Progenitor cell of endocrine pancreas (in vitro differentiated cells): ENCODE results near the gene CNNM4. TPM values are rescaled to one million over a fixed set of nuclear protein-coding genes. Genes with fewer than 3 reads are reported as not detected.
A peak's percentile ranks its signal among the peaks of the same experiment; 100 is the strongest.
"Not testable (repeated sequence)": the region's sequence is repeated elsewhere in the genome, so short reads cannot be mapped to it uniquely, and the experiment has no call there.

Experiments
- DNase-seq: peaks from one replicate; pipeline ENCODE4 v3.0.0; 2021; ENCODE audit warnings: low spot score; ENCODE audit not compliant: unreplicated experiment
- H3K27ac Mint-ChIP-seq: 2 replicates; pipeline ENCODE4 v1.8.0; 2021; ENCODE audit warnings: mild to moderate bottlenecking, moderate library complexity, mixed read lengths
- H3K27me3 Mint-ChIP-seq: 2 replicates; pipeline ENCODE4 v1.8.0; 2021; ENCODE audit warnings: mixed read lengths
- H3K36me3 Mint-ChIP-seq: 2 replicates; pipeline ENCODE4 v1.8.0; 2022; ENCODE audit warnings: mixed read lengths; ENCODE audit not compliant: insufficient read depth
- H3K4me1 Mint-ChIP-seq: 2 replicates; pipeline ENCODE4 v1.8.0; 2021; ENCODE audit warnings: low read depth, mixed read lengths
- H3K4me3 Mint-ChIP-seq: 2 replicates; pipeline ENCODE4 v1.8.0; 2021; ENCODE audit warnings: low read depth, mild to moderate bottlenecking, moderate library complexity, mixed read lengths
- H3K9me3 Mint-ChIP-seq: 2 replicates; pipeline ENCODE4 v1.8.0; 2021; ENCODE audit warnings: low read depth, mixed read lengths
- CTCF ChIP-seq: fragments of 200-600 bp; sonication (generic); IDR thresholded peaks from one replicate; pipeline ENCODE4 v1.5.0; 2021; ENCODE audit warnings: antibody characterized with exemption, mild to moderate bottlenecking; ENCODE audit not compliant: unreplicated experiment
- total RNA-seq: library from RNA; stranded (reverse); gene quantifications from 2 replicates; pipeline ENCODE4 v1.2.1, GENCODE V29; 2021

Gene CNNM4
- total RNA-seq, 1 donor from 2014 or later = 11.1 TPM

- no peak for DNase-seq
- H3K9me3 Mint-ChIP-seq = no peaks in the 10 kb centered on the region
- H3K4me1 Mint-ChIP-seq = peaks cover 4% of the 10 kb centered on the region
- TF ChIP-seq CTCF = no peak
- H3K27me3 Mint-ChIP-seq = no peaks in the 10 kb centered on the region
- no peak overlapping the region for H3K4me3 Mint-ChIP-seq
- H3K27ac Mint-ChIP-seq = peak overlapping the region; percentile 3
- no peaks in the 10 kb centered on the region for H3K36me3 Mint-ChIP-seq
Measured at GRCh38 chr2:96792772-96793749, 32.4 kb downstream of the CNNM4 start.

- no peaks in the 10 kb centered on the region for H3K36me3 Mint-ChIP-seq
- TF ChIP-seq CTCF = no peak
- H3K27ac Mint-ChIP-seq = no peak overlapping the region
- H3K9me3 Mint-ChIP-seq = no peaks in the 10 kb centered on the region
- no peaks in the 10 kb centered on the region for H3K4me1 Mint-ChIP-seq
- no peak overlapping the region for H3K4me3 Mint-ChIP-seq
- no peaks in the 10 kb centered on the region for H3K27me3 Mint-ChIP-seq
- DNase-seq = no peak
Measured at GRCh38 chr2:96795076-96795475, 34.4 kb downstream of the CNNM4 start.

- not testable (repeated sequence) for H3K27me3 Mint-ChIP-seq, H3K27ac Mint-ChIP-seq, H3K9me3 Mint-ChIP-seq, DNase-seq, H3K4me3 Mint-ChIP-seq, H3K4me1 Mint-ChIP-seq, H3K36me3 Mint-ChIP-seq
Measured at GRCh38 chr2:96796497-96796896, 35.8 kb downstream of the CNNM4 start.

GRCh38 chr2:96797066-96797625 is 36.4 kb downstream of the CNNM4 start:
- no peak for DNase-seq
- no peaks in the 10 kb centered on the region for H3K27me3 Mint-ChIP-seq
- H3K9me3 Mint-ChIP-seq = no peaks in the 10 kb centered on the region
- H3K27ac Mint-ChIP-seq = no peak overlapping the region
- TF ChIP-seq CTCF = no peak
- H3K4me3 Mint-ChIP-seq = no peak overlapping the region
- no peaks in the 10 kb centered on the region for H3K36me3 Mint-ChIP-seq
- H3K4me1 Mint-ChIP-seq = no peaks in the 10 kb centered on the region

GRCh38 chr2:96798733-96799622 is 38.3 kb downstream of the CNNM4 start:
- Mint-ChIP-seq H3K27me3 (no peaks in the 10 kb centered on the region), H3K27ac (no peak overlapping the region), H3K4me1 (no peaks in the 10 kb centered on the region), H3K36me3 (no peaks in the 10 kb centered on the region), H3K4me3 (no peak overlapping the region), H3K9me3 (no peaks in the 10 kb centered on the region)
- TF ChIP-seq CTCF = no peak
- no peak for DNase-seq
